Thyroid gland (tissue), 4 donors: ENCODE measurements around the gene KAT6B. TPM values are rescaled to one million over a fixed set of nuclear protein-coding genes. Genes with fewer than 3 reads are reported as not detected.
A peak's percentile ranks its signal among the peaks of the same experiment; 100 is the strongest.
"Not testable (repeated sequence)": the region's sequence is repeated elsewhere in the genome, so short reads cannot be mapped to it uniquely, and the experiment has no call there.

Source experiments
- DNase-seq, 2 donors: peaks; one replicate each; pipeline ENCODE4 v3.0.0-alpha.2; 2019
- H3K27ac ChIP-seq, 3 donors: fragments of 200-600 bp; sonication (generic); 1 replicate in 2 of 3; 2 replicates in 1 of 3; pipeline ENCODE4 v1.5.1; 2016 to 2019; ENCODE audit warnings: mild to moderate bottlenecking in 1 of 3, moderate library complexity in 1 of 3
- H3K27me3 ChIP-seq: fragments of 200-600 bp; sonication (generic); one replicate; pipeline ENCODE4 v1.5.1; 2019
- H3K36me3 ChIP-seq, 2 donors: fragments of 200-600 bp; sonication (generic); one replicate each; pipeline ENCODE4 v1.5.1; 2016 to 2019
- H3K4me1 ChIP-seq, 2 donors: fragments of 200-600 bp; sonication (generic); one replicate each; pipeline ENCODE4 v1.5.1; 2017 to 2019
- H3K4me3 ChIP-seq, 3 donors: fragments of 200-600 bp; sonication (generic); replicated peaks in 1 of 3; 1 replicate in 2 of 3; 2 replicates in 1 of 3; pipeline ENCODE4 v1.5.1; 2016; ENCODE audit warnings: mild to moderate bottlenecking in 1 of 3
- H3K9me3 ChIP-seq: fragments of 200-600 bp; sonication (generic); one replicate; pipeline ENCODE4 v1.5.1; 2017
- POLR2A ChIP-seq, 2 donors: fragments of 450-650 bp; IDR thresholded peaks; one replicate each; pipeline ENCODE4 v1.6.1; 2017; ENCODE audit warnings: antibody characterized with exemption in 2 of 2, mild to moderate bottlenecking in 2 of 2, moderate library complexity in 1 of 2
- WGBS, 2 donors: methylation state at CpG; one replicate each; pipeline ENCODE4 v1.1.5; 2017; 5-methylcytosine and 5-hydroxymethylcytosine counted together
- intact Hi-C: fragments of 100-400 bp; cut with DNase I; formaldehyde crosslinking; loops from one replicate; pipeline ENCODE4 v1.15.1; 2023
- total RNA-seq, 4 donors: library from RNA; depleted of rRNA; stranded (reverse); fragments of >200 nt; gene quantifications; one replicate each; pipeline ENCODE4 v1.2.3, GENCODE V29; 2016
- TF ChIP-seq, protein P1 (sequence below), 6 experiments: fragments of 200-600 bp in 3 of 6; fragments of 450-650 bp in 3 of 6; sonication (generic) in 3 of 6; IDR thresholded peaks; one replicate each; pipeline ENCODE4 v1.5.1; 2016 to 2019; ENCODE audit warnings: antibody characterized with exemption in 6 of 6, mild to moderate bottlenecking in 2 of 6, inconsistent platforms in 1 of 6, moderate library complexity in 1 of 6

The KAT6B gene
- total RNA-seq = 100 to 1,000 TPM in 1 of 4 donors, 10 to 100 TPM in 3; 56.5 to 115 (median 76.3) TPM

DNA sequence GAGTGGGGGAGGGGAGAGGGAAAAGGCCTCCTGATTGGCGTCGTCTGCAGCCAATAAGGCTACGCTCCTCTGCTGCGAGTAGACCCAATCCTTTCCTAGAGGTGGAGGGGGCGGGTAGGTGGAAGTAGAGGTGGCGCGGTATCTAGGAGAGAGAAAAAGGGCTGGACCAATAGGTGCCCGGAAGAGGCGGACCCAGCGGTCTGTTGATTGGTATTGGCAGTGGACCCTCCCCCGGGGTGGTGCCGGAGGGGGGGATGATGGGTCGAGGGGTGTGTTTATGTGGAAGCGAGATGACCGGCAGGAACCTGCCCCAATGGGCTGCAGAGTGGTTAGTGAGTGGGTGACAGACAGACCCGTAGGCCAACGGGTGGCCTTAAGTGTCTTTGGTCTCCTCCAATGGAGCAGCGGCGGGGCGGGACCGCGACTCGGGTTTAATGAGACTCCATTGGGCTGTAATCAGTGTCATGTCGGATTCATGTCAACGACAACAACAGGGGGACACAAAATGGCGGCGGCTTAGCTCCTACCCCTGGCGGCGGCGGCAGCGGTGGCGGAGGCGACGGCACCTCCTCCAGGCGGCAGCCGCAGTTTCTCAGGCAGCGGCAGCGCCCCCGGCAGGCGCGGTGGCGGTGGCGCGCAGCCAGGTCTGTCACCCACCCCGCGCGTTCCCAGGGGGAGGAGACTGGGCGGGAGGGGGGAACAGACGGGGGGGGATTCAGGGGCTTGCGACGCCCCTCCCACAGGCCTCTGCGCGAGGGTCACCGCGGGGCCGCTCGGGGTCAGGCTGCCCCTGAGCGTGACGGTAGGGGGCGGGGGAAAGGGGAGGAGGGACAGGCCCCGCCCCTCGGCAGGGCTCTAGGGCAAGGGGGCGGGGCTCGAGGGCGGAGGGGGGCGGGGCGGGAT, at the start of gene KAT6B:
KAT6B (plus strand) TSS at position 459 of the 903 bp plus-strand sequence. CDS start 16,258 bp downstream, outside the sequence.
- Histone ChIP-seq H3K4me1 (peaks cover 28 to 35% of the 10 kb centered on the region in 2 donors), H3K9me3 (no peaks in the 10 kb centered on the region), H3K27me3 (no peaks in the 10 kb centered on the region), H3K36me3 (no peaks in the 10 kb centered on the region), H3K4me3 (peak within 1 kb of the TSS; percentile 79 to 93 (median 89)), H3K27ac (peak within 1 kb of the TSS; percentile 99 to 100 (median 100))
- peak; percentile 12 to 82 for TF ChIP-seq POLR2A (IDR thresholded peaks at IDR 0.05)
- TF ChIP-seq, protein P1, sequence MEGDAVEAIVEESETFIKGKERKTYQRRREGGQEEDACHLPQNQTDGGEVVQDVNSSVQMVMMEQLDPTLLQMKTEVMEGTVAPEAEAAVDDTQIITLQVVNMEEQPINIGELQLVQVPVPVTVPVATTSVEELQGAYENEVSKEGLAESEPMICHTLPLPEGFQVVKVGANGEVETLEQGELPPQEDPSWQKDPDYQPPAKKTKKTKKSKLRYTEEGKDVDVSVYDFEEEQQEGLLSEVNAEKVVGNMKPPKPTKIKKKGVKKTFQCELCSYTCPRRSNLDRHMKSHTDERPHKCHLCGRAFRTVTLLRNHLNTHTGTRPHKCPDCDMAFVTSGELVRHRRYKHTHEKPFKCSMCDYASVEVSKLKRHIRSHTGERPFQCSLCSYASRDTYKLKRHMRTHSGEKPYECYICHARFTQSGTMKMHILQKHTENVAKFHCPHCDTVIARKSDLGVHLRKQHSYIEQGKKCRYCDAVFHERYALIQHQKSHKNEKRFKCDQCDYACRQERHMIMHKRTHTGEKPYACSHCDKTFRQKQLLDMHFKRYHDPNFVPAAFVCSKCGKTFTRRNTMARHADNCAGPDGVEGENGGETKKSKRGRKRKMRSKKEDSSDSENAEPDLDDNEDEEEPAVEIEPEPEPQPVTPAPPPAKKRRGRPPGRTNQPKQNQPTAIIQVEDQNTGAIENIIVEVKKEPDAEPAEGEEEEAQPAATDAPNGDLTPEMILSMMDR (IDR thresholded peaks at IDR 0.05) = peak in 3 of 6 experiments; percentile 20 to 29 (median 23)
- DNase-seq = peak; percentile 100
- intact Hi-C loops = loop anchor here (10.0 kb wide), 1 partner anchor 408 kb away; the partner anchor contains the start of gene COMTD1
- 0 to 1% methylated on average over 30 to 44 of the region's 67 CpGs for WGBS, 2 donors

DNA sequence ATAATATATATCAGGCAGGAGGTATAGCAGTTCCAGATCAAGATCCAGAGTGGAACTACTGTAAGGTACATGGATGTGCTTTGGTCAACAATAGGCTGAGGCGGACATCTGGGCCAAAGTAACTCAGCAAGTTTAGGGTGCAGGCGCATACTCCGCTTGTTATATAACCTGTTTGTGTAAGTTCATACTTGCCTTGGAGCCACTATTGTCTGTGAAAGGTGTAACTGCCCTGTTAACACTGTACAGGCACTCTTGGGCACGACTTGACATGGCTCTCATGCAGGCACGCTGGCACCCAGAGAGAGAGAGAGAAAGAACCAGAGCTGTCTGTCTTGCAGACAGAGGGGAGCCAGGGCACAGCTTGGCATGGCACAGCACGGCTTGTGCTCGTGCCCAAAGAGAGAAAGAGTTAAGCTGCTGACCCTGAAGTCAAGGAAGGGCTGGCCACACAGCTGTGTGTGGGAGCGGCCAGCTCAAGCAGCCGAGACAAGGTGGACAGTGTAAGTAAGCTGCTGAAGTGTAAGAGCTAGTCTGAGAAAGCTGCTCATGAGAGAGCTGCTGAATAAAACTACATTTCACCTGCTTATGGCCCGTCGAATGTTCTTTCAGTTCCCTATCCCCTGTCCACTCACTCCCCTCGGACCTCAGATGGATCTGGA, 47.8 kb upstream of the KAT6B start:
- H3K4me1 ChIP-seq = no peaks in the 10 kb centered on the region
- H3K27ac ChIP-seq = no peak overlapping the region
- no peak for DNase-seq
- no peaks in the 10 kb centered on the region for H3K36me3 ChIP-seq
- TF ChIP-seq, protein P1 (IDR thresholded peaks at IDR 0.05) = no peak
- TF ChIP-seq POLR2A (IDR thresholded peaks at IDR 0.05) = no peak
- no peaks in the 10 kb centered on the region for H3K27me3 ChIP-seq
- no peak overlapping the region for H3K4me3 ChIP-seq
- intact Hi-C loops = no loop called here
- no peaks in the 10 kb centered on the region for H3K9me3 ChIP-seq
- WGBS, 2 donors = 87 to 92% methylated on average over 12 of the region's 12 CpGs

DNA sequence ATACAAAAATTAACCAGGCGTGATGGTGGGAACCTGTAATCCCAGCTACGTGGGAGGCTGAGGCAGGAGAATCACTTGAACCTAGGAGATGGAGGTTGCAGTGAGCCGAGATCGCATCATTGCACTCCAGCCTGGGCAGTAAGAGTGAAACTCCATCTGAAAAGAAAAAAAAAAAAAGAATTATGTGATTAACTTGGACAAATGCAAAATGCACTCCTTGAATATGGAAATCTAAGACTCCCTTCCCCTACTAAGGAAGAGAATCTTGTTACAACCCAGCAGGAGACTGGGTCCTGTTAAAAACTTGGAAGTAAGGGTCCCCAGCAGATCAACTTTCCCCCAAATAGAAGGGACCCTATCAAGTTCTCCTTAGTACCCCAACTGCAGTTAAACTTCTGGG, 44.5 kb upstream of the KAT6B start:
- 90 to 91% methylated on average over 4 of the region's 4 CpGs for WGBS, 2 donors
- H3K36me3 ChIP-seq, H3K4me3 ChIP-seq, intact Hi-C loops, H3K27me3 ChIP-seq, H3K27ac ChIP-seq, H3K9me3 ChIP-seq, H3K4me1 ChIP-seq, DNase-seq: not testable (repeated sequence)

DNA sequence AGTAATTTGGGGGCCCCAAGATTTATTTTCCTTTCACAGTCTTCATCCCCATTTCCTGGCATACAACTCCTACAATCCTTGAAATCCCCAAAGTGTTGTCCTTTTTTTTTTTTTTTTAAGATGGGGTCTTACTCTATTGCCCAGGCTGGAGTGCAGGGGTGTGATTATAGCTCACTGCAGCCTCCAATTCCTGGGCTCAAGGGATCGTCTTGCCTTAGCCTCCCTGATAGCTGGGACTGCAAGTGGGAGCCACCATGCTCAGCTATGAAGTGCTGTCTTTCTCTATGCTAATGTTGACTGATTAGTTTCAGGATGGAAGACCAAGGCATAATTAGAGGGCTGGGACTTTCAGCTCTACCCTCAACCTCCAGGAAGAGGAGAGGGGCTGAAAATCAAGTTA, 41.9 kb upstream of the KAT6B start:
- Histone ChIP-seq H3K9me3 (no peaks in the 10 kb centered on the region), H3K27me3 (no peaks in the 10 kb centered on the region), H3K27ac (no peak overlapping the region), H3K4me3 (no peak overlapping the region), H3K36me3 (no peaks in the 10 kb centered on the region), H3K4me1 (no peaks in the 10 kb centered on the region)
- 67 to 100% methylated on average over 1 of the region's 1 CpG for WGBS, 2 donors
- no peak for DNase-seq
- intact Hi-C loops = no loop called here
- no peak for TF ChIP-seq POLR2A (IDR thresholded peaks at IDR 0.05)
- TF ChIP-seq, protein P1 (IDR thresholded peaks at IDR 0.05) = no peak

DNA sequence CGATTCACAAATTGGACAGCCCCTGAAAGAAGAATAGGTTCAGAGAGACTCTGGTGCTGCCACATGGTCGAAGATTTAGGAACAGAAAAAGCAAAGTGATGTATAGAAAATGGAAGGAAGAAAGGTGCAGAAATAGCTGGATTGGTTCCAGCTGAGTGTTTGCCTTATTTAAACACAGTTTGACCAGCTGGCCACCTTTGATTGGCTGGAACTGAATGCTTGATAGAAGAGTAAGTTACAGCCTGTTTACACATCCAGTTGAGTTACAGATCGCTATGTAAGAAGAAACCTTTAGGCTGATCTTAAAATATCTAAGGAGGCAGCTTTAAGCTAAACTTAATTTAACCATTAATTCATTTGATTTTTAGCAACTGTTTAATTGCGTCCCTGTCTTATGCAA, 40.3 kb upstream of the KAT6B start:
- intact Hi-C loops = no loop called here
- H3K4me1 ChIP-seq = no peaks in the 10 kb centered on the region
- WGBS, 2 donors = 87 to 89% methylated on average over 4 of the region's 4 CpGs
- H3K36me3 ChIP-seq = no peaks in the 10 kb centered on the region
- no peak overlapping the region for H3K27ac ChIP-seq
- TF ChIP-seq, protein P1 (IDR thresholded peaks at IDR 0.05) = no peak
- TF ChIP-seq POLR2A (IDR thresholded peaks at IDR 0.05) = no peak
- H3K9me3 ChIP-seq = no peaks in the 10 kb centered on the region
- H3K4me3 ChIP-seq = no peak overlapping the region
- no peaks in the 10 kb centered on the region for H3K27me3 ChIP-seq
- DNase-seq = no peak
